DOHH2 (cell line): ENCODE measurements around the gene CDCA5.
A peak's percentile ranks its signal among the peaks of the same experiment; 100 is the strongest.
"Not testable (repeated sequence)": the region's sequence is repeated elsewhere in the genome, so short reads cannot be mapped to it uniquely, and the experiment has no call there.

Experiments used
- H3F3A ChIP-seq: fragments of 200-600 bp; sonication (generic), shearing (Covaris generic); 2 replicates; pipeline ENCODE4 v1.6.0; 2016; ENCODE audit warnings: antibody characterized with exemption, mild to moderate bottlenecking; ENCODE audit not compliant: control insufficient read depth, insufficient read depth
- H3K27ac ChIP-seq: fragments of 200-600 bp; sonication (generic); 2 replicates; pipeline ENCODE4 v1.5.1; 2014; ENCODE audit warnings: low read depth, mild to moderate bottlenecking, low read length, moderate library complexity
- H3K27me3 ChIP-seq: fragments of 200-600 bp; sonication (generic); 2 replicates; pipeline ENCODE4 v1.6.1; 2014; ENCODE audit warnings: mild to moderate bottlenecking, low read length, mixed read lengths; ENCODE audit not compliant: control insufficient read depth
- H3K36me3 ChIP-seq: fragments of 200-600 bp; sonication (generic); 2 replicates; pipeline ENCODE4 v1.6.1; 2014; ENCODE audit warnings: mild to moderate bottlenecking, low read length, moderate library complexity, mixed read lengths; ENCODE audit not compliant: control insufficient read depth
- H3K4me1 ChIP-seq: fragments of 200-600 bp; sonication (generic); 2 replicates; pipeline ENCODE4 v1.6.1; 2014; ENCODE audit warnings: mild to moderate bottlenecking, low read length, mixed read lengths; ENCODE audit not compliant: control insufficient read depth
- H3K4me2 ChIP-seq: fragments of 200-600 bp; sonication (generic); 2 replicates; pipeline ENCODE4 v1.6.0; 2014; ENCODE audit warnings: mild to moderate bottlenecking, low read length, moderate library complexity
- H3K4me3 ChIP-seq: fragments of 200-600 bp; sonication (generic); 2 replicates; pipeline ENCODE4 v1.5.1; 2014; ENCODE audit warnings: mild to moderate bottlenecking, low read length, mixed read lengths
- H3K79me2 ChIP-seq: fragments of 200-600 bp; sonication (generic); 2 replicates; pipeline ENCODE4 v1.6.1; 2014; ENCODE audit warnings: mild to moderate bottlenecking, low read length, mixed read lengths; ENCODE audit not compliant: control insufficient read depth
- H3K9me2 ChIP-seq: fragments of 200-600 bp; sonication (generic); replicated peaks from 2 replicates; pipeline ENCODE4 v1.6.1; 2014; ENCODE audit warnings: mild to moderate bottlenecking, low read length, mixed read lengths; ENCODE audit not compliant: control insufficient read depth
- H3K9me3 ChIP-seq: fragments of 200-600 bp; sonication (generic); 2 replicates; pipeline ENCODE4 v1.6.1; 2014; ENCODE audit warnings: antibody characterized with exemption, low read length, mixed read lengths; ENCODE audit not compliant: control insufficient read depth, insufficient read depth
- H4K20me1 ChIP-seq: fragments of 200-600 bp; sonication (generic); 2 replicates; pipeline ENCODE4 v1.6.0; 2014; ENCODE audit warnings: low read depth, mild to moderate bottlenecking, antibody characterized with exemption, low read length, moderate library complexity; ENCODE audit not compliant: control insufficient read depth, insufficient read depth
- CTCF ChIP-seq: fragments of 200-600 bp; sonication (generic); IDR thresholded peaks from one replicate; pipeline ENCODE4 v1.5.1; 2014; ENCODE audit warnings: antibody characterized with exemption, mild to moderate bottlenecking, low read depth, low read length; ENCODE audit not compliant: poor library complexity, severe bottlenecking
- EZH2phosphoT487 ChIP-seq: fragments of 200-600 bp; sonication (generic); IDR thresholded peaks from 2 replicates; pipeline ENCODE4 v1.6.1; 2017; ENCODE audit warnings: borderline replicate concordance, mild to moderate bottlenecking, antibody characterized with exemption, low read length, moderate library complexity, mixed read lengths

CDCA5 gene

GRCh38 chr11:65119670-65119995, 35.8 kb upstream of the CDCA5 start:
- Histone ChIP-seq H3K36me3 (peaks cover 85% of the 10 kb centered on the region), H3F3A (peaks cover 40% of the 10 kb centered on the region), H3K79me2 (peaks cover 82% of the 10 kb centered on the region), H3K4me2 (peak overlapping the region; percentile 86), H4K20me1 (peaks cover 3% of the 10 kb centered on the region; the same call in 1 of the 2 replicates), H3K27ac (peak overlapping the region; percentile 86), H3K9me2 (no peaks in the 10 kb centered on the region), H3K4me1 (peaks cover 70% of the 10 kb centered on the region), H3K27me3 (no peaks in the 10 kb centered on the region), H3K4me3 (peak overlapping the region; percentile 100; the same call in 1 of the 2 replicates), H3K9me3 (no peaks in the 10 kb centered on the region)
- TF ChIP-seq EZH2phosphoT487 (no peak), CTCF (no peak)

GRCh38 chr11:65118891-65119669, 35.2 kb upstream of the CDCA5 start:
- Histone ChIP-seq H3F3A (peaks cover 36% of the 10 kb centered on the region), H3K79me2 (peaks cover 82% of the 10 kb centered on the region), H3K36me3 (peaks cover 85% of the 10 kb centered on the region), H3K4me2 (peak overlapping the region; percentile 86), H3K4me1 (peaks cover 71% of the 10 kb centered on the region), H3K27ac (peak overlapping the region; percentile 86)
- not testable (repeated sequence) for H4K20me1 ChIP-seq, H3K4me3 ChIP-seq, H3K27me3 ChIP-seq, H3K9me3 ChIP-seq, H3K9me2 ChIP-seq

- H3K9me3 ChIP-seq = no peaks in the 10 kb centered on the region
- peaks cover 3% of the 10 kb centered on the region; the same call in 1 of the 2 replicates for H4K20me1 ChIP-seq
- H3F3A ChIP-seq = peaks cover 42% of the 10 kb centered on the region
- TF ChIP-seq EZH2phosphoT487 (no peak), CTCF (no peak)
- H3K4me3 ChIP-seq = peak overlapping the region; percentile 44
- peak overlapping the region; percentile 86 for H3K27ac ChIP-seq
- H3K36me3 ChIP-seq = peaks cover 87% of the 10 kb centered on the region
- peaks cover 73% of the 10 kb centered on the region for H3K4me1 ChIP-seq
- no peaks in the 10 kb centered on the region for H3K9me2 ChIP-seq
- peaks cover 82% of the 10 kb centered on the region for H3K79me2 ChIP-seq
- peak overlapping the region; percentile 46 for H3K4me2 ChIP-seq
- no peaks in the 10 kb centered on the region for H3K27me3 ChIP-seq
Measured at GRCh38 chr11:65118097-65118837, 34.4 kb upstream of the CDCA5 start.
